ENCODE results near the gene ASTN2. TPM values are rescaled to one million over a fixed set of nuclear protein-coding genes. Genes with fewer than 3 reads are reported as not detected.

Gene ASTN2
- total RNA-seq, 1 donor from 2014 or later = 13.6 TPM

GRCh38 chr9:116815835-116816234 lies 599.0 kb downstream of the ASTN2 start:
- H3K27ac Mint-ChIP-seq (ENCODE audit: unreplicated experiment) = no peak overlapping the region
- DNase-seq (ENCODE audit: low read depth) (no peak), FAIRE-seq (no peak)
- no peak overlapping the region for H2AFZ ChIP-seq (ENCODE audit: low read depth, low read length)
- peaks cover 16% of the 10 kb centered on the region for H3K4me1 Mint-ChIP-seq (ENCODE audit: low read depth, unreplicated experiment)
- no peaks in the 10 kb centered on the region for H3K79me2 ChIP-seq (ENCODE audit: insufficient read depth, low read length)
- no peaks in the 10 kb centered on the region for H3K27me3 Mint-ChIP-seq (ENCODE audit: low read depth, unreplicated experiment)
- no peaks in the 10 kb centered on the region for H3K9me3 ChIP-seq (ENCODE audit: insufficient read depth, low read depth, low read length)
- peaks cover 6% of the 10 kb centered on the region for H3K4me1 ChIP-seq (ENCODE audit: insufficient read depth, low read length)
- no peaks in the 10 kb centered on the region for H3K27me3 ChIP-seq (ENCODE audit: insufficient read depth, low read length)
- no peaks in the 10 kb centered on the region for H4K20me1 ChIP-seq (ENCODE audit: insufficient read depth, low read length)
- TF ChIP-seq CTCF (IDR thresholded peaks at IDR 0.05; ENCODE audit: insufficient read depth, low read depth, low read length) (no peak), EZH2 (IDR thresholded peaks at IDR 0.05; ENCODE audit: insufficient read depth, low read length) (no peak)
- H3K27ac ChIP-seq (ENCODE audit: low read depth, low read length) = no peak overlapping the region
- H3K36me3 ChIP-seq (ENCODE audit: insufficient read depth, low read length) = no peaks in the 10 kb centered on the region
- no peak overlapping the region for H3K4me3 Mint-ChIP-seq (ENCODE audit: unreplicated experiment)
- no peak overlapping the region for H3K9ac ChIP-seq (ENCODE audit: low read length)
- no peaks in the 10 kb centered on the region for H3K9me3 Mint-ChIP-seq (ENCODE audit: unreplicated experiment)
- no peak overlapping the region for H3K4me2 ChIP-seq (ENCODE audit: low read length)
- H3K4me3 ChIP-seq (ENCODE audit: insufficient read depth, low read depth, low read length) = no peak overlapping the region
- no peaks in the 10 kb centered on the region for H3K36me3 Mint-ChIP-seq (ENCODE audit: low read depth, unreplicated experiment)

GRCh38 chr9:116813031-116813300 lies 601.9 kb downstream of the ASTN2 start:
- Histone ChIP-seq H3K27ac (ENCODE audit: low read depth, low read length) (no peak overlapping the region), H3K9ac (ENCODE audit: low read length) (no peak overlapping the region), H3K4me3 (ENCODE audit: insufficient read depth, low read depth, low read length) (no peak overlapping the region), H3K27me3 (ENCODE audit: insufficient read depth, low read length) (no peaks in the 10 kb centered on the region), H3K4me1 (ENCODE audit: insufficient read depth, low read length) (peaks cover 6% of the 10 kb centered on the region), H2AFZ (ENCODE audit: low read depth, low read length) (no peak overlapping the region), H3K36me3 (ENCODE audit: insufficient read depth, low read length) (no peaks in the 10 kb centered on the region), H4K20me1 (ENCODE audit: insufficient read depth, low read length) (no peaks in the 10 kb centered on the region), H3K79me2 (ENCODE audit: insufficient read depth, low read length) (no peaks in the 10 kb centered on the region), H3K4me2 (ENCODE audit: low read length) (no peak overlapping the region), H3K9me3 (ENCODE audit: insufficient read depth, low read depth, low read length) (no peaks in the 10 kb centered on the region)
- H3K4me1 Mint-ChIP-seq (ENCODE audit: low read depth, unreplicated experiment) = peaks cover 18% of the 10 kb centered on the region
- TF ChIP-seq CTCF (IDR thresholded peaks at IDR 0.05; ENCODE audit: insufficient read depth, low read depth, low read length) (no peak), EZH2 (IDR thresholded peaks at IDR 0.05; ENCODE audit: insufficient read depth, low read length) (no peak)
- H3K27ac Mint-ChIP-seq (ENCODE audit: unreplicated experiment) = peak overlapping the region; percentile 2
- no peaks in the 10 kb centered on the region for H3K9me3 Mint-ChIP-seq (ENCODE audit: unreplicated experiment)
- no peaks in the 10 kb centered on the region for H3K27me3 Mint-ChIP-seq (ENCODE audit: low read depth, unreplicated experiment)
- DNase-seq (ENCODE audit: low read depth) = no peak
- FAIRE-seq = no peak
- H3K36me3 Mint-ChIP-seq (ENCODE audit: low read depth, unreplicated experiment) = no peaks in the 10 kb centered on the region
- H3K4me3 Mint-ChIP-seq (ENCODE audit: unreplicated experiment) = no peak overlapping the region

- Histone ChIP-seq H3K9me3 (ENCODE audit: insufficient read depth, low read depth, low read length) (no peaks in the 10 kb centered on the region), H2AFZ (ENCODE audit: low read depth, low read length) (no peak overlapping the region), H3K4me2 (ENCODE audit: low read length) (no peak overlapping the region), H4K20me1 (ENCODE audit: insufficient read depth, low read length) (no peaks in the 10 kb centered on the region), H3K4me1 (ENCODE audit: insufficient read depth, low read length) (peaks cover 6% of the 10 kb centered on the region), H3K9ac (ENCODE audit: low read length) (no peak overlapping the region), H3K4me3 (ENCODE audit: insufficient read depth, low read depth, low read length) (no peak overlapping the region), H3K79me2 (ENCODE audit: insufficient read depth, low read length) (no peaks in the 10 kb centered on the region), H3K36me3 (ENCODE audit: insufficient read depth, low read length) (no peaks in the 10 kb centered on the region), H3K27ac (ENCODE audit: low read depth, low read length) (no peak overlapping the region), H3K27me3 (ENCODE audit: insufficient read depth, low read length) (no peaks in the 10 kb centered on the region)
- H3K9me3 Mint-ChIP-seq (ENCODE audit: unreplicated experiment) = no peaks in the 10 kb centered on the region
- no peak for DNase-seq (ENCODE audit: low read depth)
- TF ChIP-seq EZH2 (IDR thresholded peaks at IDR 0.05; ENCODE audit: insufficient read depth, low read length) (no peak), CTCF (IDR thresholded peaks at IDR 0.05; ENCODE audit: insufficient read depth, low read depth, low read length) (no peak)
- H3K27ac Mint-ChIP-seq (ENCODE audit: unreplicated experiment) = peak overlapping the region; percentile 2
- no peak overlapping the region for H3K4me3 Mint-ChIP-seq (ENCODE audit: unreplicated experiment)
- H3K27me3 Mint-ChIP-seq (ENCODE audit: low read depth, unreplicated experiment) = no peaks in the 10 kb centered on the region
- H3K36me3 Mint-ChIP-seq (ENCODE audit: low read depth, unreplicated experiment) = no peaks in the 10 kb centered on the region
- H3K4me1 Mint-ChIP-seq (ENCODE audit: low read depth, unreplicated experiment) = peaks cover 15% of the 10 kb centered on the region
- FAIRE-seq = no peak
Measured at GRCh38 chr9:116812231-116813030, 602.4 kb downstream of the ASTN2 start.
